ENCODE measurements around the gene SPSB1. TPM values are rescaled to one million over a fixed set of nuclear protein-coding genes. Genes with fewer than 3 reads are reported as not detected.

Gene SPSB1
- polyA plus RNA-seq, 1 donor (not counting 4 experiments of a cell fraction or from before 2014, with no cell fraction given): 19.8 TPM

GRCh38 chr1:9402717-9403225, 110.1 kb downstream of the SPSB1 start:
- H3K4me1 ChIP-seq (ENCODE audit: control insufficient read depth, extremely low read depth, insufficient read depth, low read length): peaks cover 11% of the 10 kb centered on the region
- dilution Hi-C loops (cut with MboI; ENCODE audit: extremely low pct_ligation_motif_present, low sequenced_read_pairs): no loop called here
- no peak overlapping the region for H3K4me3 ChIP-seq (ENCODE audit: control insufficient read depth in 2 of 3, extremely low read depth in 1 of 3, insufficient read depth in 2 of 3, low read depth in 1 of 3, low read length in 3 of 3)
- no peak overlapping the region for H3K27ac ChIP-seq (ENCODE audit: control insufficient read depth, insufficient read depth, low read length)
- no peaks in the 10 kb centered on the region for H3K36me3 ChIP-seq (ENCODE audit: control insufficient read depth in 2 of 2, extremely low read depth in 1 of 2, insufficient read depth in 2 of 2, low read length in 2 of 2)
- H3K9me1 ChIP-seq (ENCODE audit: control insufficient read depth, extremely low read depth, insufficient read depth, low read length): no peaks in the 10 kb centered on the region
- no peak overlapping the region for H3K4me2 ChIP-seq (ENCODE audit: control insufficient read depth, extremely low read depth, insufficient read depth, low read depth, low read length)
- H3K79me2 ChIP-seq (ENCODE audit: control insufficient read depth, insufficient read depth, low read length): no peaks in the 10 kb centered on the region
- no peak overlapping the region for H2AFZ ChIP-seq (ENCODE audit: control insufficient read depth, low read length)
- H3K9ac ChIP-seq (ENCODE audit: control insufficient read depth, extremely low read depth, insufficient read depth, low read length): no peak overlapping the region
- H3K27me3 ChIP-seq (ENCODE audit: control insufficient read depth, extremely low read depth, insufficient read depth, low read length): peaks cover 3% of the 10 kb centered on the region
- no peaks in the 10 kb centered on the region for H3K9me3 ChIP-seq (ENCODE audit: control insufficient read depth, low read depth, low read length)
- no peak for FAIRE-seq
- no peak for DNase-seq (ENCODE audit: low read depth, low spot score)
- TF ChIP-seq CTCF (optimal IDR thresholded peaks at IDR 0.05 in 1 of 3, IDR thresholded peaks at IDR 0.05 in 1 of 3, conservative IDR thresholded peaks at IDR 0.05 in 1 of 3; ENCODE audit: extremely low read depth in 1 of 3, insufficient read depth in 2 of 3, low read length in 3 of 3) (no peak), EZH2 (IDR thresholded peaks at IDR 0.05; ENCODE audit: low read length) (no peak)
- H4K20me1 ChIP-seq (ENCODE audit: control insufficient read depth, extremely low read depth, insufficient read depth, low read length): no peaks in the 10 kb centered on the region

- no peak overlapping the region for H3K4me3 ChIP-seq (ENCODE audit: control insufficient read depth in 2 of 3, extremely low read depth in 1 of 3, insufficient read depth in 2 of 3, low read depth in 1 of 3, low read length in 3 of 3)
- no peaks in the 10 kb centered on the region for H3K9me1 ChIP-seq (ENCODE audit: control insufficient read depth, extremely low read depth, insufficient read depth, low read length)
- no peaks in the 10 kb centered on the region for H3K9me3 ChIP-seq (ENCODE audit: control insufficient read depth, low read depth, low read length)
- H3K4me2 ChIP-seq (ENCODE audit: control insufficient read depth, extremely low read depth, insufficient read depth, low read depth, low read length): no peak overlapping the region
- FAIRE-seq (no peak), DNase-seq (ENCODE audit: low read depth, low spot score) (no peak)
- no peaks in the 10 kb centered on the region for H4K20me1 ChIP-seq (ENCODE audit: control insufficient read depth, extremely low read depth, insufficient read depth, low read length)
- no peak overlapping the region for H3K9ac ChIP-seq (ENCODE audit: control insufficient read depth, extremely low read depth, insufficient read depth, low read length)
- H3K36me3 ChIP-seq (ENCODE audit: control insufficient read depth in 2 of 2, extremely low read depth in 1 of 2, insufficient read depth in 2 of 2, low read length in 2 of 2): no peaks in the 10 kb centered on the region
- no peak for TF ChIP-seq CTCF (optimal IDR thresholded peaks at IDR 0.05 in 1 of 3, IDR thresholded peaks at IDR 0.05 in 1 of 3, conservative IDR thresholded peaks at IDR 0.05 in 1 of 3; ENCODE audit: extremely low read depth in 1 of 3, insufficient read depth in 2 of 3, low read length in 3 of 3)
- no peak for TF ChIP-seq EZH2 (IDR thresholded peaks at IDR 0.05; ENCODE audit: low read length)
- no peaks in the 10 kb centered on the region for H3K79me2 ChIP-seq (ENCODE audit: control insufficient read depth, insufficient read depth, low read length)
- dilution Hi-C loops (cut with MboI; ENCODE audit: extremely low pct_ligation_motif_present, low sequenced_read_pairs): no loop called here
- H3K4me1 ChIP-seq (ENCODE audit: control insufficient read depth, extremely low read depth, insufficient read depth, low read length): peaks cover 6% of the 10 kb centered on the region
- H3K27me3 ChIP-seq (ENCODE audit: control insufficient read depth, extremely low read depth, insufficient read depth, low read length): peaks cover 3% of the 10 kb centered on the region
- no peak overlapping the region for H2AFZ ChIP-seq (ENCODE audit: control insufficient read depth, low read length)
- no peak overlapping the region for H3K27ac ChIP-seq (ENCODE audit: control insufficient read depth, insufficient read depth, low read length)
Observed at GRCh38 chr1:9404117-9404914, 111.6 kb downstream of the SPSB1 start.

Measured in keratinocyte (primary cell).